ENCODE data around the gene VSTM2B.
A peak's percentile ranks its signal among the peaks of the same experiment; 100 is the strongest.

VSTM2B gene

GRCh38 chr19:29568036-29569025 lies 42.5 kb downstream of the VSTM2B start:
- no peak for DNase-seq

DNA sequence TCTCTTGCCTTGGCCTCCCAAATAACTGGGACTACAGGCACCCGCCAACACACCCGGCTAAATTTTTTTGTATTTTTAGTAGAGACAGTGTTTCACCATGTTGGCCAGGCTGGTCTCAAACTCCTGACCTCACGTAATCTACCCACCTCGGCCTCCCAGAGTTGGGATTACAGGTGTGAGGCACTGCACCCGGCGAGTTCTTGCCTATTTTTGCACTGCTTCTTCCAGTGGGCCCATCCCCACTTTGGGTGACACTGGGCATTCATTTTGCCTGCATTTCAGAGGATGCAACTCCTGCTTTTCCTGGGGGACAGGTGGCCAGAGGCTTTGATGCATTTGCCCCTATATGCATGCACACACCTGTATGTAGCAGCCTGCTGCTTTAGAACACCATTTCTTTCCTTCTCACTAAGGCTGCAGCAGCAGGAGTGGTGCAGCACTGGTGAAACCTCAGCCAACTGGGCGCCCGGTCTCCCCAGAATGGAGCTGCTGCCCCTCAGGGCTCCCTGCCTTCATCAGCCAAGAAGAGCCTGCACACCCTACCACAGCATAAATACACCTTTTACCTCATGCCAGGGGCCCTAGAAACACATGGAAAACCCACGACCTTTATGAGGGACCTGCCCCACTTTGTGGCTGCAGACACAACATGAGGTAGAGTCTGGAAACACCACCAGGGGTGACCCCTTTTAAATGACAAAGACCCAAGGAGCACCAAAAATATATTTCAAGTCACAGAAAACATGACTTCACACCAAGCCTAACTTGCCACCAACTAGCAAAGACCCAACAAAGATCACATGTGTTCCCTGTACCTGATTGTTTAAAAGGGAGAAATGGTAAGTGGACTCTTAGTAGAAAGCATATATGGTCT lies 43.5 kb downstream of the VSTM2B start:
- no peak for DNase-seq

GRCh38 chr19:29571181-29571580 lies 45.4 kb downstream of the VSTM2B start:
- no peak for DNase-seq

- DNase-seq, result no peak
These were observed 47.7 kb downstream of the VSTM2B start for GRCh38 chr19:29573486-29573885.

DNA sequence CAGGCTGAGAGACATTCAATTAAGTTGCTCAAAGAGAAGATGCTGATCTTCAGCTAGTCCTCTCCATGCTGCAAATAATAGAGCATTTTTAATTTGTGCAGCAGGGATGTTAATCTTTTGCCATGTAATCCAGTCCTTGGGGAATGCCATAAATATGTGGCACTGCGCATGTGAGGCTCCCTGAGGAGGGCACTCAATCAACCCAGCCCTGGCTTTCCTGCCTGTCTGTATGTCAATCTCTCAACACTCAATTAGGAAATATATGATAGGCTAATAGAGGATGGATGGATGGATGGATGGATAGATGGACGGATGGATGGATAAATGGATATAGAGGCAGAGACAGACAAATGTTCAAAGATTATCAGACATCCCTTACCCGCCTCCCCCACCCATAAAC lies 48.7 kb downstream of the VSTM2B start:
- no peak for DNase-seq

GRCh38 chr19:29576046-29576606 lies 50.3 kb downstream of the VSTM2B start:
- peak in 1 of 2 experiments; percentile 32 for DNase-seq

DNA sequence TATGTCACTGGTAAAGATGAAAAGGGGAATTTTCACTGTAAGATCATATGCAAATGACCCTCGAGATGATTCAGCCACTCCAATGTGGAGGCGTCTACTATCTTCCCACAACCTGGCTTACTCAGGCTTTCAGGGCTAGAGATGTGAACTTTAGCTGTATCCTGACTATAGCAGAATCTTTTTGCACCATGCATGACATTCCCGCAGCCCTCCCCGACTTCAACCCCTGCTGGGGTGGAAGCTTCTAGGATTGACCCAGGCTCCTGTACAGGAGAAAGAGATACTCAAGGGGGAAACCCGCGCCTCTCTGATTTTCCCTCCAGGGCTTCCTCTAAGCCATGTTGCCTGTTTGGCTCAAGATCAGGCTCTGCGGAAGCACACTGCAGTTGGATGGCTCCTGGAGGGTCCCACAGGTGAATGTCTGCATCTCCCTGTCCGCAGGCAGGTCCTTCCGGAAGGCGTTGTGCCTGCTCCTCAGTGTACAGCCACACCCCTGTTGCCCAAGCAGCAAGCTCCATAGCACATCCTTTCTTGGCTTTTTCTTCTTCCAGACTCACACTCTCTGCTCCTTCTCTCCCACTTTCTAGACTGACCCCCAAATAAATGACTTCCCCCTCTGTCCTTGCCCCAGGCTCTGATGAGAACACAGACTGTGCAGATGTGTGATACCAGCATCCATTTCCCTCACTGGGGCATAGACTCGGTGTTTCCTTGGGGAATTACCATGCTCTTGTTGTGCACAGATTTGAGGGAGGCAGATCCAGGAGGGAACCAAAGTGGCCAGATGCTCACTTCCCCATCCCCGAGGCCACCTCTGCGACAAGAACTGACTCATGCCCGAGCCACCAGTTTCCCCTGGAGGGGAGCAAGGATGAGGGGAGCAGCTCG lies 51.2 kb downstream of the VSTM2B start:
- DNase-seq, result peak; percentile 51 to 59

DNA sequence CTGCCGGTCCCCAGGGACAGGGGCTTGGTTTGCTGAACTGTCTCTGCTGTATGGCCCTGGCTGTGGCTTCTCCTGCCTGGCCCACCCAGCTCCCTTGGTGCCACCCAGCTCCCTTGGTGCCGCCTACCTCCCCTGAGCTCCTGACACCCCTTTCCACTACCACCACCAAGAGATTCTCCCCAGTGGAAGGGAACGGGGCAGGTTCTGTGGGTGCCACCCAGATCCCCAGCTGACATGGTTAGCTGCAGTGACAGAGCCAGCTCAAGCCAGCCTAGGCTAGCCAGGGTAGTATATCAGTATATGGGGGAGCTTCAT lies 51.8 kb downstream of the VSTM2B start:
- DNase-seq, result no peak

- no peak for DNase-seq
These were observed 52.6 kb downstream of the VSTM2B start for GRCh38 chr19:29578349-29578748.

DNA sequence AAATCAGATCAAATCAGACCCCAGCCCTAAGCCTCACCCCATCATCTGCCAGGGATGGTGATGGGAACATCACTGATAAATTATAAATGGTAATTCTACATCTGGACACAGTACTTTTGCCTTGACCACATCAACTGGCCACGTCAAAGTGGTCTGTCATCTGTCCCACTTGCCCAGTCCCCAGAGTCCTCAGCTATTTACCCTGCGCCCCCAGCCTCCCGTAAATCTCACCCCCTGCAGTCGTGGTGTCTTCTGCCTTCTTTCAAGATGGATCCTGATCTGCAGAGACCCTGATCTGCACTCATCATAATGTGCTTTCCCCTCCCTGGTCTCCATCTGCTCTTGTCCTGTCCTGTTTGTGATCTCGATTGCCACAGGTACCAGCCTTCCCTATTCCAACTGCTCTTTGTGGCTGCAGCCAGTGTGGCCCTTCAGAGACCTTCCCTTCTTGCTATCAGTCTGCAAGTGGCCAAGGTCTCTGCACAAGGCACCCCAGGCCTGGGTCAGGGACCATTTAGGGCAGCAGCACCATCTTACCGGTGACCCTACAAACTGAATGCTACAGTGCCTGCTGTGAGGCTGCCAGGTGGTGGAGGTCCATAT lies 53.6 kb downstream of the VSTM2B start:
- no peak for DNase-seq

- no peak for DNase-seq
These were observed 55.6 kb downstream of the VSTM2B start for GRCh38 chr19:29581398-29581797.

- DNase-seq, result no peak
These were observed 57.6 kb downstream of the VSTM2B start for GRCh38 chr19:29583196-29583999.

- DNase-seq, result no peak
These were observed 60.6 kb downstream of the VSTM2B start for GRCh38 chr19:29586401-29586800.

DNA sequence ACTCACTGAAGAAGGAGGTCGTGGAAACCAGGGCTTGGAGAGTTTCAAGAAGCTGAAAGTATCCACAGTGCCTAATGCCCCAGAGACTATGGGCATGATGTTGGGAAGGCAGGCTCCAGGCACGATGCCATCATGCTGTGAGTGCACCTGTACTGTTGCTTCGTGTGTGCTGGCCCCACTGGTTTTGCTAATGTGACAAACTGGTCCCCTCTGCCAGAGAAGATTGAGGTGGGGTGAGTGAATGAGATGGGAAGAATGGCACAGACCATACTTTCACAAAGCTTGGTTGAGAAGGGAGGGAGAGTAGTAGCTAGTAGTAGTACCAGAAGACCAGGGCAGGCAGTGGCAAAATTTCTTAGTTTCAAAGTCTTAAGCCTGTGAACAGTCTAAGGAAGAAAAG lies 61.3 kb downstream of the VSTM2B start:
- no peak for DNase-seq

DNA sequence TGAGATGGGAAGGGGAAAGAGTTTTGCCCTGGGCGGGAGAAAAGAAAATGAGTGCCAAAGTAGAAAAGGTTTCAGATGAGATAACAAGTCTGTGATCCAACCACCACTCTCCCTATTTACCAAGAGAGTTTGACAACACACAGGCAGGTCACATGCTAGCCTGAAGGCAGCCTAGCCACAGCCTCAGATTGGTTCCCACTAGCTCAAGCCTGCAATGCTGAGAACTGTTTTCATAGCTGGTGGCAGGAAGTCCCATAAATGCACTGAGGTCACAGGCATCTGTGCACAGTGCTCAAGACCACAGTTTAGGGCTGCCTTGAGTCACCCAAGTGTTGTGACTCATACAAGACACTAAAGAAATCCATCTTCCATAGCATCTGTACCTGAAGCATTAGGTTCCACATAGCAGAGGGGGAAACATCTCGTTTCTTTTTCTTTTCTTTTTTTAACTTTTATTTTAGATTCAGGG lies 61.8 kb downstream of the VSTM2B start:
- peak; percentile 53 to 65 for DNase-seq

DNA sequence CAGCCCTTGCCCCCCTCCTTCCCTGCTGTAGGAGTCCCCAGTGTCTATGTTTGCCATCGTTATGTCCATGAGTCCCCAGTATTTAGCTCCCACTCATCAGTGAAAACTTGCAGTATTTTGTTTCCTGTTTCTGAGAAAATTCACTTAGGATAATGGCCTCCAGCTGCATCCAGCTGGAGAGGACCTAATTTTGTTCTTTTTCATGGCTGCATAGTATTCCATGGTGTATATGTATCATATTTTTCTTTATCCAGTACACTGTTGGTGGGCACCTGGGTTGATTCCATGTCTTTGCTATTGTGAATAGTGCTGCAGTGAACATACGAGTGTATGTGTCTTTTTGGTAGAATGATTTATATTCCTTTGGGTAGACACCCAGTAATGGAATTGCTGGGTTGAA lies 62.3 kb downstream of the VSTM2B start:
- DNase-seq, result no peak

GRCh38 chr19:29590278-29590677 lies 64.5 kb downstream of the VSTM2B start:
- no peak for DNase-seq

GRCh38 chr19:29591670-29592069 lies 65.9 kb downstream of the VSTM2B start:
- DNase-seq, result no peak

GRCh38 chr19:29593869-29594268 lies 68.1 kb downstream of the VSTM2B start:
- no peak for DNase-seq

DNA sequence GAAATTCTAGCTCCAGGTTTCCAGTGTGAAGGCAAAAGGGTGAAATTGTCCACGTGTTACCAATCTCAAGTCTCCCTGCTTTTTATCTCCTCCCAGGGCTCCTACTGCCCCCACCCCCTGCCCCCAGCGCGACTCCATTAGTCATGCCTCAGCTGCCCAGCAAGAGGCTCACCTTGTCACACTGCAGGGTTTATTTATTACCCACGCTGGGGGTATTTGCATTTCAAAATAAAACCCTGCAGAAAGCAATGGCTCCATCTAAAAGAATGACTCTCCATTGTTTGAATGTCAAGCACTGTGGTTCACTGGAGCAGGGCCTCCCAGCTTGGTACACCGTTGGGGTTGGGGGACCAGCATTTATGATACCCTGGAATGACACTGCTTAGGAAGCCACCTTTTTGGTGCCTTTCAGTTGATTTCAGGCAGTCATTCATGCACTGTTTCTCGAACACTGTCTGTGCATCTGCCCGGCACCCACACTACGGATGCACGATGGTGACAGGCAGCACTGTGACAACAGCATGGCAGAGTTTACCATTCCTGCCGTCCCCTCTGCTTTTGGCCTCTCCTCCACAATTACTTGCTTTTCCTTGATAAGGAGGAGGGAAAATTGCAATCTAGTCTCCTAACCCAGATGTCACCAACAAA lies 70.4 kb downstream of the VSTM2B start:
- DNase-seq, result no peak

Data from activated CD4-positive, alpha-beta T cell treated with anti-CD3 and anti-CD28 coated beads, Interleukin-2, amount 50 U/mL, for 48 hours (primary cell).